Mesodermal cell (in vitro differentiated cells): Measurements from ENCODE around the gene KDM6A. TPM values are rescaled to one million over a fixed set of nuclear protein-coding genes. Genes with fewer than 3 reads are reported as not detected.
"Not testable (repeated sequence)": the region's sequence is repeated elsewhere in the genome, so short reads cannot be mapped to it uniquely, and the experiment has no call there.

Experiments used
- H3K27ac ChIP-seq: 2 replicates; pipeline ENCODE4 v1.7.0; 2013; ENCODE audit warnings: mild to moderate bottlenecking, low read depth, low read length, moderate library complexity; ENCODE audit not compliant: severe bottlenecking
- H3K36me3 ChIP-seq: 2 replicates; pipeline ENCODE4 v1.7.1; 2013; ENCODE audit warnings: mild to moderate bottlenecking, low read length, moderate library complexity; ENCODE audit not compliant: control insufficient read depth, insufficient read depth
- H3K4me1 ChIP-seq: one replicate; pipeline ENCODE4 v1.7.1; 2013; ENCODE audit warnings: mild to moderate bottlenecking, low read length; ENCODE audit not compliant: insufficient read depth, control insufficient read depth, poor library complexity, severe bottlenecking
- H3K4me3 ChIP-seq: 2 replicates; pipeline ENCODE4 v1.7.0; 2013; ENCODE audit warnings: low read length, control low read depth, mild to moderate bottlenecking; ENCODE audit not compliant: insufficient read depth, poor library complexity, severe bottlenecking; ENCODE audit errors: extremely low read depth
- H3K9me3 ChIP-seq: 2 replicates; pipeline ENCODE4 v1.7.1; 2013; ENCODE audit warnings: mild to moderate bottlenecking, low read length, moderate library complexity; ENCODE audit not compliant: control insufficient read depth
- WGBS, 2 experiments: methylation state at CpG; one replicate each; pipeline ENCODE4 v1.1.5; 2013; ENCODE audit warnings: missing lambda C conversion rate in 2 of 2; ENCODE audit not compliant: insufficient coverage in 2 of 2; 5-methylcytosine and 5-hydroxymethylcytosine counted together
- polyA plus RNA-seq, 2 experiments: library from polyadenylated mRNA; stranded (reverse); fragments of 50-300 nt; gene quantifications; one replicate each; pipeline ENCODE4 v1.2.3, GENCODE V29; 2013

The KDM6A gene
- 21.0 TPM for polyA plus RNA-seq (2013, experiment 1 of 2)
- 23.9 TPM for polyA plus RNA-seq (2013, experiment 2 of 2)

DNA sequence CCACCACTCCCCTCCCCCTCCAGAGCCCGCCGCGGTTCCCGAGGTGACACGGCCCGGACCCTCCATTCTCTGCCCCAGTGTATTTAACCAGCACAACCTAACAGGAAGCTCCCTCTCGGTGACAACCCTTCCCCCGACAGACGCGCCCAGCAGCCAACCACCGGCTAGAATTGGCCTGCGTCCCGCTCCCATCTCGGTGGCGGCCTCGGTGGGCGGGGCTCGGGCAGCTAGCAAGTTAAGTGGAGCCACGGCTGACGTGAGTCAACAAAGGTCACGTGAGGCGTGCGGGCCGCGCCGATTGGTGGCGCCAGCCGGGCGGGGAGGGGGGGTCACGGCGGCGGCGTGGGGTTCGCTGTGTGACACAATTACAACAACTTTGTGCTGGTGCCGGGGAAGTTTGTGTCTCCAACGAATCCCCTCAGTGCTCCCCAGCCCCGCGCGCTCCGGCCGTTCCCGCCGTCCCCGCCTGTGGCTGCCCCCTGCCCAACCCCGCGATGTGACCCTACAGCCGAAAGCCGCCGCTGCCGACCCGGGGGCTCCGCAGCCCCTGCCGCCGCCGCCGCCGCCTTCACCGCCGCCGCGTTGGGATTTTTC is at the start of gene KDM6A:
Gene KDM6A, plus strand, starts transcription at position 368 of the 594 bp plus-strand sequence. CDS start 364 bp downstream, outside the sequence.
- WGBS, 2 experiments: 0% methylated on average over 14 of the region's 61 CpGs; no CpG with 5 or more reads in 1 of the 2 experiments
- no peaks in the 10 kb centered on the region for H3K36me3 ChIP-seq
- H3K27ac ChIP-seq: peak within 1 kb of the TSS; percentile 97
- peak within 1 kb of the TSS; percentile 67 for H3K4me3 ChIP-seq
- H3K4me1 ChIP-seq: no peaks in the 10 kb centered on the region
- H3K9me3 ChIP-seq: no peaks in the 10 kb centered on the region

DNA sequence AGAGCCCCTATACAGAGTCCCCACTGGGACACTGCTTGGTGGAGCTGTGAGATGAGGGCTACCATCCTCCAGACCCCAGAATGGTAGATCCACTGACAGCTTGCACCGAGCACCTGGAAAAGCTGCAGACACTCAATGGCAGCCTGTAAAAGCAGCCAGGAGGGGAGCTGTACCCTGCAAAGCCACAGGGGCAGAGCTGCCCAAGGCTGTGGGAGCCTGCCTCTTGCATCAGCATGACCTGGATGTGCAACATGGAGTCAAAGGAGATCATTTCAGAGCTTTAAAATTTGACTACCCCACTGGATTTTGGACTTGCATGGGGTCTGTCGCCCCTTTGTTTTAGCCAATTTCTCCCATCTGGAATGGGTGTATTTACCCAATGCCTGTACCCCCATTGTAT is 49.8 kb upstream of the KDM6A start:
- not testable (repeated sequence) for H3K27ac ChIP-seq, H3K4me1 ChIP-seq, H3K4me3 ChIP-seq, H3K9me3 ChIP-seq, H3K36me3 ChIP-seq
- WGBS, 2 experiments: no CpG with 5 or more reads among the region's 2 CpGs

DNA sequence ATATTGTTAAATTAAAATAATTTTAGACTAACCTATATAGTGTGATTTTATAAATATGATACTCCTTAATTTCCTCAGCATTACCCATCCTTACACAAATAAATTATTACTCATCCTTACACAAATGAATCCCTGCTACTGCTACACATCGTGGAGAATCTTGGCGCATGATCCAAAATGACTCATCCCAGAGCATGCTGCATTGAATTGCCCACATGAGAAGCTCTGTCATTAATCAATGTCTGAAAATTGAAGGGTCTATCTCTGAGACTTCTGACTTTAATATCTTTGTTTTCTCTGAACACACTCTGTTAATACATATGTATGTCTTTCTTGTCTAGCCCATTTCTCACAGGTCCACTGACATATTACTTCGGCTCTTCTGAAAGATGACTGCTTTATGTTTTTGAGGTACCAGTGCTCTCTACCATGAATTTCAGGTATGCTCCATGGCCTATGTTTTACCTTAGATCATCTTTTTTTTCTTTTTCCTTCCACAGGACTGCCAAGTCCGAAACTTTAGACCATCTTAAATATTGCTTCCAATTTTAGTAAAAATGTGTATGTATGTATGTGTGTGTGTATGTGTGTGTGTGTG is 44.9 kb upstream of the KDM6A start:
- Histone ChIP-seq H3K4me1 (no peaks in the 10 kb centered on the region), H3K27ac (no peak overlapping the region), H3K9me3 (no peaks in the 10 kb centered on the region), H3K36me3 (no peaks in the 10 kb centered on the region), H3K4me3 (no peak overlapping the region)
- WGBS, 2 experiments: 100% methylated on average over 2 of the region's 4 CpGs; no CpG with 5 or more reads in 1 of the 2 experiments

DNA sequence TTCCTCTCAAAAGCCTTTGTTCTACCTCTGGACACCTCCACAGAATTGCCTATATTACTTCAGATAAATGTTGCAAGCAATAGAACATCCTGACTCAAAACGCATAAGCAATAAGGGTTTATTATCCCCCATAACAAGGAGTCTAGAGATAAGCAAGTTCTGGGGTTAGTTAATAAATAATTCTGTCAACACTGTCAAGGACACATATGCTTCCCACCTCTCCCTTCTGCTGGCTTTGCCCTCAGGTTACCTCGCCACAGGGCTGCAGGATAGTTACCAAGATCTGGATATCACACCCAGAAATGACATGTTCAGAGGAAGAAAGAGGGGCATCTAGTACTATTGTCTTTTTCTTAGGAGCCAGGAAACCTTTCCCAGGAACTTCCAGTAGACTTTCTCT is 43.2 kb upstream of the KDM6A start:
- Histone ChIP-seq H3K4me3 (no peak overlapping the region), H3K27ac (no peak overlapping the region), H3K9me3 (no peaks in the 10 kb centered on the region), H3K4me1 (no peaks in the 10 kb centered on the region), H3K36me3 (no peaks in the 10 kb centered on the region)
- WGBS, 2 experiments: no CpG with 5 or more reads among the region's 2 CpGs

DNA sequence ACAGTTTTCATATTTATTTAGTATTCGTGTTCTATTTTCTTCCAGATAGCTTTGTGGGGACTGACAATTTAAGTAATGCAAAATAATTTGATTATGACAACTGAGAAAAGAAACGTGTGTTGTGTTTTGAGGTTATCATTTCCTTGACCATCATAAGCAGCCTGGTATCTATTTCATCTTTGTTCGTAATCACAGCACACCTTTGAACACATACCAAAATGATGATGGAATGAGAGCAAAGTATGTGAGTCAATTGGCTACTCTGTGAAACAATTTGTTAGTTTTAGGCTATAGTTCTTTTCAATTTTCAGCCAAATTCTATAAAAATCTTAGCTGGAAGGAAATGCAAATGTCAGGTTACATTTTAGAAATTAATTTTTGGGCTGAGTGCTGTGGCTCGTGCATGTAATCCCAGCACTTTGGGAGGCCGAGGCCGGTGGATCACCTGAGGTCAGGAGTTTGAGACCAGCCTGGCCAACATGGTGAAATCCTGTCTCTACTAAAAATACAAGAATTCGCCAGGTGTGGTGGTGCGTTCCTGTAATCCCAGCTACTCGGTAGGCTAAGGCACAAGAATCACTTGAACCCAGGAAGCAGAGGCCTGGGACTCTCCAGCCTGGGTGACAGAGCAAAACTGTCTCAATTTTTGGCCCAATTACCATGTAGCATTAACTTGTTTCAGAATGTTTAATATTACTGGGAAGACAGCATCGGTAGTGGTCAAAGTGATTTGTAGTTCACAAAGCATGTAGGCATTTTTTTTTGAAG is 30.3 kb upstream of the KDM6A start:
- H3K4me1 ChIP-seq: no peaks in the 10 kb centered on the region
- no peaks in the 10 kb centered on the region for H3K36me3 ChIP-seq
- no peaks in the 10 kb centered on the region for H3K9me3 ChIP-seq
- H3K4me3 ChIP-seq: no peak overlapping the region
- H3K27ac ChIP-seq: no peak overlapping the region
- WGBS, 2 experiments: 92 to 96% methylated on average over 6 of the region's 10 CpGs

DNA sequence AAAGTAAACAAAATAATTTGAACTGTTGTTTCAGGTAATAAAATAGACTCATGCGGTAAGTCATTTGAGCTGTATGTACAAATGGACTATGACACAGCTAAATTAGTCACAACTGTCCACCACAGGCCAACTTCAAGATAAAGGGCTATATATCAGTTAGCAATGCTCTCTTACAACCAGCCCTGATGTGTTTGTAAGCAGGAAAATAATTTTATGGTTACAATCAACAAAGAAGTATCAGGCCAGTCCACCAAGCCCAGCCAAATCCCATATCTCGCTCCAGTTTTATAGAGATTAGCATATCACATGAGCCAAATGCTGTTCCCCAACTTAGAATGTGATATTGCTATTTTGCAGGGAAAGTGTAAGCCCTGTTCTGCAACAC is 29.7 kb upstream of the KDM6A start:
- no CpG with 5 or more reads among the region's 2 CpGs for WGBS, 2 experiments
- Histone ChIP-seq H3K4me1 (no peaks in the 10 kb centered on the region), H3K36me3 (no peaks in the 10 kb centered on the region), H3K9me3 (no peaks in the 10 kb centered on the region), H3K4me3 (no peak overlapping the region), H3K27ac (no peak overlapping the region)

DNA sequence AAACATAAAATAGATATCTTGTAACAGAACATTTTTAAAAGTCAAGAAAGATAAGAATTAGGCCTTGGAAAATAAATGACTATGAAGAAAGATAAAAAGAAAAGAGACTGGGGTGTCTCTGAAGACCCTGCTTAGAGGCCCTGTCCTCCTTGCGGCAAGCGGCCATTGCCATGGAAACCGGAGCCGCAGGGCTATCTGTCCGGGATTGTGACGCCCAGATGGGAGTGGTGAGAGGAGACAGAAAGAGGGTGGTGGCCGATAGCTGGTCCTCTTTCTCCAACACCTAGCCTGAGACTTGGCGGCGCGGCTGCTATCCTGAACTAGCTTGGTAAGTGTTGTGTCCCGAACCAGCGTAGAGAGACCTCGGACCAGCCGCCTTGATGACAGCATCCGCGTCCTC is 29.2 kb upstream of the KDM6A start, which contains the start of gene DUSP21:
Gene DUSP21, plus strand, starts transcription at position 269 of the 400 bp plus-strand sequence. Its CDS starts 112 bp downstream, at position 381.
- no peak within 1 kb of the TSS for H3K27ac ChIP-seq
- H3K4me1 ChIP-seq: no peaks in the 10 kb centered on the region
- WGBS, 2 experiments: 93 to 100% methylated on average over 1 to 8 of the region's 16 CpGs
- no peak within 1 kb of the TSS for H3K4me3 ChIP-seq
- H3K36me3 ChIP-seq: no peaks in the 10 kb centered on the region
- H3K9me3 ChIP-seq: no peaks in the 10 kb centered on the region

DNA sequence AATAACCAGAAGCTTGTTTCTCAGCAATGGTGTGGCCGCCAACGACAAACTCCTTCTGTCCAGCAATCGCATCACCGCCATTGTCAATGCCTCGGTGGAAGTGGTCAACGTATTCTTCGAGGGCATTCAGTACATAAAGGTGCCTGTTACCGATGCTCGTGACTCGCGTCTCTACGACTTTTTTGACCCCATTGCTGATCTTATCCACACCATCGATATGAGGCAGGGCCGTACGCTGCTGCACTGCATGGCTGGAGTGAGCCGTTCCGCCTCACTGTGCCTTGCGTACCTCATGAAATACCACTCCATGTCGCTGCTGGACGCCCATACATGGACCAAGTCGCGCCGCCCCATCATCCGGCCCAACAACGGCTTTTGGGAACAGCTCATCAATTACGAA is 28.8 kb upstream of the KDM6A start:
- Histone ChIP-seq H3K9me3 (no peaks in the 10 kb centered on the region), H3K4me1 (no peaks in the 10 kb centered on the region), H3K27ac (no peak overlapping the region), H3K36me3 (no peaks in the 10 kb centered on the region), H3K4me3 (no peak overlapping the region)
- 93 to 98% methylated on average over 18 to 26 of the region's 26 CpGs for WGBS, 2 experiments

DNA sequence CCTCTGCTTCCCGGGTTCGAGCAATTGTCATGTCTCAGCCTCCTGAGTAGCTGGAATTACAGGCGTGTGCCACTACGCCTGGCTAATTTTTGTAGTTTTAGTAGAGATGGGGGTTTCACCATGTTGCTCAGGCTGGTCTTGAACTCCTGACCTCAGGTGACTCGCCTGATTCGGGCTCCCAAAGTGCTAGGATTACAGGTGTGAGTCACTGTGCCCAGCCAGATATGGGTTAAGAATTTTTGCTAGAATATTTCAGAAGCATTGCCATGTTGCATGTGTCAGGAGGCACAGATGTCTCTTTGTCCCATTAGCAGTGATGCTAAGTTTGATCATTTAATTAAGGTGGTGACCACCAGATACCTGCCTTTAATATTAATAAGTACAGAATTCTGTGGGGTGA is 22.1 kb upstream of the KDM6A start:
- not testable (repeated sequence) for H3K27ac ChIP-seq, H3K4me1 ChIP-seq, H3K36me3 ChIP-seq, H3K4me3 ChIP-seq, H3K9me3 ChIP-seq
- WGBS, 2 experiments: 82 to 91% methylated on average over 4 of the region's 6 CpGs

DNA sequence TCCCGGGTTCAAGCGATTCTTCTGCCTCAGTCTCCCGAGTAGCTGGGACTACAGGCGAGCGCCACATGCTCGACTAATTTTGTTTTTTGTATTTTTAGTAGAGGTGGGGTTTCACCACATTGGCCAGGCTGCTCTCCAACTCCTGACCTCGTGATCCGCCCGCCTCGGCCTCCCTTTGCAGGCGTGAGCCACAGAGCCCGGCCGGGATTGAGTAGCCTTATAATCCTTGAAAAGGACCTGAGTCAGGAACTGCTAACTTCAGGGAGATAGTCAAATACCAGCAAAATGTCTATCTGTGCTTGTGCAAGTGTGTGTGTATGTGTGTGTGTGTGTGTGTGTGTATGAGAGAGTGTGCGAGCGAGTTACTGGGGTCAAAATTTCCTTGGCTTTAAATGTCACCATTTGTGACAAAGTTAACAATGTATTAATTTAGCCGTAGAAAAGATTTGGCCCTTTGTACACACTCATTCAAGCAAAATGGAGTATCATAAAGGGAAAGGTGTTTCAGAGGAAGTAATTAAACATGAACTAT is 1.8 kb upstream of the KDM6A start:
- Histone ChIP-seq H3K9me3 (no peaks in the 10 kb centered on the region), H3K36me3 (no peaks in the 10 kb centered on the region), H3K27ac (no peak overlapping the region), H3K4me3 (peak overlapping the region; percentile 67), H3K4me1 (no peaks in the 10 kb centered on the region)
- 80 to 90% methylated on average over 1 to 2 of the region's 16 CpGs for WGBS, 2 experiments
